Activated naive CD4-positive, alpha-beta T cell treated with Interleukin-2 at 50 U/mL for 16 hours (primary cell): ENCODE data around the gene HHAT.

Experiments used
- DNase-seq: peaks from one replicate; pipeline ENCODE4 v3.0.0-alpha.2; 2020

Gene HHAT

DNA sequence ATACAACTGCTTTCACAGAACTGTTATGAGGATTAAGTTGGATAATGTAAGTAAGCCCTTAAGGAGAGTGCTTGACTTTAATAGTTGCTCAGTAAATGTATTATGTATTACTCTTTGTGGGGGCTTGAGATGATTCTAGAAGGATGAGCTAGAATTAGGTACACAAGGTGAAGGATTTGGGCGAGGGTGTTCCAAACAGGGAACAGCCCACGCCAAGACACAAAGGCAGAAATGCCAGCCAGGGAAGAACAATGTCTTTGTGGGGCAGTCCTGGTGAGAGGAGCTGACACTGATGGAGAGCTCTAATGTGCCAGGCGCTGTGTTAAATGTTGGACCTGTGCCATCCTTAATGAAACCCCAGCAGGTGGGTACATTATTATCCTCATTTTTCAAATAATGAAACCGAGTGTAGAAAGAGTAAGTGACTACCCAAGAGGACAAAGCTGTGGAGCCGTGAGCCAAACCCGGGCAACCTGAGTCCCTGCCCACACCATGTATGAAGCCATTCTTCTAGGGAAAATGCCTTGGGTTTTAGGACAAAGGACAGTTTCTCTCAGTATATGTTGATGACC, 362.4 kb downstream of the HHAT start:
- DNase-seq = no peak

GRCh38 chr1:210692796-210693195, 364.1 kb downstream of the HHAT start:
- DNase-seq = no peak

DNA sequence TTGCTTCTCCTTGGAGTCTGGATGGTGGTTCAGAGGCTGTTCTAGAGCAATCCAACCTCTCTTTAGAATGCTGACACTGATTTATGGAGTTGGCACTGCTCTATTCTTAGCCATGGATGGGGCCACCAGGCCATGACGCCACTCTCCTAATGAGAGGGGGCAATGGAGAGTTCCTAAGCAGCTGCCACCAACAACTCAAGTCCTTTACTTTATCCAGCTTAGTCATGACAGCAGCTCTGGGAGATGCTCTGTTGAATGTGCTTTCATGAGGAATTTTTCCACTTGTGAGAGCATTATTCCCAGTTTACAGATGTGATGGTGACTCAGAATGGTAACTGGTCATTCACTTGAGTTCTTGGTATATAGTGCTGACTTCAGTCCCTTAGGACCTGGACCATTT, 366.3 kb downstream of the HHAT start:
- no peak for DNase-seq

- DNase-seq = no peak
Observed at GRCh38 chr1:210696709-210697108, 368.0 kb downstream of the HHAT start.

DNA sequence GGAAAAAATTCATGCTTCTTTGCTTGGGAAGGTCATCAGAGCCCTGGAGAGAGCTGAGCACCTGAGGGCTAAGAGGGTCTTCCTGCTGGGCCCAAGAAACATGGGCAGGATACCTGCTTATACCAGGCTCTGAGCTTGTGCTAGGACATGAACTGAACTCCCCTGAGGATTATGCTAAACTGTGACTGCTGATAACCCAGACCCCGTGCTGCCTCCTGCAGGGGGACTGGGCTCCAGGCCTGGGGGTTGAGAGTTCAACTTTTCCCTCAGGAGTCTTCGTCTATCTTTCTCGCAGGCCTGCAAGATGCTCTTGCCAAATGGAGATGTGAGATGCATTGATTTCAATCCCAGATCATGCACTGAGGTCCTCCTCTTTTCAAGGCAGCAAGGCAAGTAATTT, 368.5 kb downstream of the HHAT start:
- DNase-seq = no peak

DNA sequence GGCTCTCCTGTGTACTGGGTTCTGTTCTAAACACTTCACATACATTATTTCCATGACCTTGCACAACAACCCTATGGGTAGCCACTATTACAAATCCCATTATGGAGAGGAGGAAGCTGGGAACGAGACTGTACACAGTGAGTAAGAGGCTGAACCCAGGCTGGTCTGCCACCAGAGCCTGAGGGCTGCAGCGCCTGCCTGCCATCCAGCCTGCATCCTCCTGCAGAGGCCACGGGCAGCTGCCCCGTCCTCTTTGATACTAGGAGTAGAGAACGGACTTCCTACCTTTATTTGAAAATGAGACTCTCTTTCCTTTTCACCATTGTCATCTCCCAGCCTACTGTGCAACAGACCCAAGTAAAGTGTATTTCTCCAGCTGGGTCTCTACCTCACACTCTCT, 370.0 kb downstream of the HHAT start:
- no peak for DNase-seq

DNA sequence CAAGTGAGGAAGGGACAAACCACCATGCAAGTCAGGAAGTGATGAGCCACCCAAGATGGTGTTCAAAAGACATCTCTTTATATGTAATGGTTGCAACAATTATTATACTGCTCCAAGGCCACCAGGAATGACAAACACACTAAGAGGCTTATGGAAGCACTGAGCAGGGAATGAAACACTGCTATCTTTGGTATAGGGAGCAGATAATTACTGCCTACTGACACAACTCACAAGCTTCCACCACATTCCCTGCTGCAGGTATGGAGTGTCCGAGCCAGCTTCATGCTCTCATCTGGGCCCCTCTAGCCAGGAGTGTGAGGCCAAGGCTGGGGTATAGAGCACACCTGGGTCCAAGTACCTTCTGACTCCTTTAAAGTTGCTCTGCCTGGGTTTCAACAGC, 371.4 kb downstream of the HHAT start:
- DNase-seq = no peak

- DNase-seq = no peak
Observed at GRCh38 chr1:210700511-210700910, 371.8 kb downstream of the HHAT start.

DNA sequence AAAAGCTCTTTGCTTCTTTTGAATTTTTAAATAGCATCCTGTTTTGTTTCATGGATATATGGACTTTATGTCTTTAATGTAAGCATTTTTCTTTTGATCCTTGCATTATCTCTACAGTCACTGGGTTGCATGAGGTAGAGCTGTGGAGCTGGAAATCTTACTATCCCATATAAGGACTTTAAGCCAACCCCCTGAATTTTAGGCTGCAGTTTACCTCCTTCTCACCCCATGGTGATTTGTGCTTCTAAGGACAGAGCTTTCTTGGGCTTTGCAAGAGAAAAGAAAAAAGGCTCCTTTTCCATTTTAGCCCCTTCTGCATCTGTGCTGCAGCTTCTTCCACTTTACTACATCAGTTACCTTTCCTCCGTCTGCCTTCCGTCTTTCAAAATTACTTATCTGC, 373.8 kb downstream of the HHAT start:
- no peak for DNase-seq

GRCh38 chr1:210703593-210703992, 374.9 kb downstream of the HHAT start:
- no peak for DNase-seq

GRCh38 chr1:210705086-210705485, 376.4 kb downstream of the HHAT start:
- DNase-seq = no peak

- DNase-seq = no peak
Observed at GRCh38 chr1:210706246-210706645, 377.5 kb downstream of the HHAT start.

DNA sequence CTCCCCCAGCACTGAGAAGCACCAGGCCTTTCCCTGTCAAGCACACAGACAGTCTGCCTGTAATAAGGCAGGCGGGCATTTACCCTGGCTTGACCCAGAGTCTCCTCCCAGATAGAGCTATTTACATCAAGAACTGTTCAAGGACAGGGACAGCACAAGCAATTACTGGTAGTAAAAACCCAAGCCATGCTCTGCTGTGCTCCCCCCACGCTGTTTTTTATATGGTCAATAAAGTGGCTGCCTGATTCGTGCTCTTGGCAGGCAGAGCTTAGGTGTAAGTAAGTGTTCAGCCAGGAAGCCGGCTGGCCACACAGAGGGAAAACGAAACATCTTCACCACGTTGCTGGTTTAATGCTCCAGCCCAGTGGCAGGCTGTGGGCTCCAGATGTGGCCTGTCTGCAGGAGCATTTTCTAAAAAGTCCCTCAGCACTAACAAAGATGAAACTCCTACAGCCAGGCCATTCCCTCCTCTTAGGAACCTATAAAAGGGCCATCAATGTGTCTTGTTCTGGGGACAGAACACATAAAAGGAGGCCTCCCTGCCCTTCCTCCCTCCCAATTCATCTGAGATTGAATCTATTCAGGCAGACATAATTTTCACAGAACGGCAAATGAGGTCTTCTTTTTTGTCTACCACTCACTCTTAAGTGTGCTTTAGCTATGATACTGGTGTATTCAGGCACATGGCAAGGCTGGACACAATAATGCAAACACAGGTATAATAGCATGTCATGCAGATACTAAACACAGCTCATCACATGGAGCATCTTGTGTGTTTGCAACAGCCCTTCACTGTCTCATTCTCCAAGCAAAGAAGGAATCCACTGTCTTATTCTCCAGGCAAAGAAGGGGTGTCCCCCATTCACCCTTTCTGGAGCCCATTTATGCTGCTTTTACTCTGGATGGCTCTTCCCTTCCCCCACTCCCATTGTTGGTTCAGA, 378.9 kb downstream of the HHAT start:
- no peak for DNase-seq

- no peak for DNase-seq
Observed at GRCh38 chr1:210709701-210710100, 381.0 kb downstream of the HHAT start.

- DNase-seq = no peak
Observed at GRCh38 chr1:210711825-210712612, 383.3 kb downstream of the HHAT start.

- no peak for DNase-seq
Observed at GRCh38 chr1:210715072-210715471, 386.4 kb downstream of the HHAT start.

GRCh38 chr1:210722410-210723081, 393.8 kb downstream of the HHAT start:
- no peak for DNase-seq

DNA sequence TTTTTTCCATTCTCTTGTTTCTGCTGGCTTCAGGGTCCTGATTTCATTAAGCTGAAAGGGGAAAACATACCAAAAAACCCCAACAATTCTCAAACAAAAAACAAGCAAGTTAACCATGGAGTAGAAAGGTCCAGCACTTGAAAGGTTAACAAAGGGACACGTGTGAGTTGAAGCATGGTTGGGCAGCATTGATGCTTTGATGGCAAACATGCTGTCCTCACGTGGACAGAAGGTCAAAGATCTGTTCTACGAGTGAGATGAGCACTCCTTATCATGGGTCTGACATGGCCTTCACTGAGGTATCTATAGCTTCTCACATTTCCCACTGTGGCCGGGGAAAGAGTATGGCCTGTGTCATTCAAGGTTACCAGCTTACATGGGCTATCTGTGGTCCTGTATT, 394.9 kb downstream of the HHAT start:
- no peak for DNase-seq

DNA sequence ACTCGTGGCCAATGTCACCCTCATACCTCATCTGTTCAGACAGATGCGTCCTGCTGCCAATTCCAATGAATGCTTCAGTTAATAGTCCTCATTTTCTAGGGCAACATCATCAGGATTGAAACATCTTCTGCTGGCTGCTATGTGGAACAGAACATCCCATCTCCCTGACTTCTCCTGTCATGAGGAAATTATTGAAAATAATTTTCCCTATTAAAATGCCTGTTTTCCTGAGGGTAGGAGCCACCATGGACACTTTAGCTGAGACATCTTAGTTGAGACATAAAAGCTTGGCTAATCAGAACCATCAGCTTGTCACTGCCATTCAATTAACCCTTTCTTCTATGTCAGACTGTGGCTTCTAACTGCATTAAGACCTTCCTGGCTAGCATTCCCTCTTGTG, 396.1 kb downstream of the HHAT start:
- DNase-seq = no peak
